GM19238 (cell line): ENCODE measurements around the gene APOM.

ENCODE experiments used
- DNase-seq: peaks from one replicate; pipeline ENCODE4 v3.0.0; 2011; ENCODE audit warnings: low spot score; ENCODE audit not compliant: insufficient read length

APOM gene

GRCh38 chr6:31631209-31631608, 24.5 kb upstream of the APOM start:
- DNase-seq: no peak

GRCh38 chr6:31631681-31632278, 23.9 kb upstream of the APOM start:
- no peak for DNase-seq

GRCh38 chr6:31632279-31632946, 23.3 kb upstream of the APOM start:
- no peak for DNase-seq

GRCh38 chr6:31633447-31633846, 22.2 kb upstream of the APOM start:
- DNase-seq: no peak

- DNase-seq: no peak
These were observed 21.6 kb upstream of the APOM start for GRCh38 chr6:31634131-31634530.

- DNase-seq: no peak
These were observed 20.6 kb upstream of the APOM start for GRCh38 chr6:31634969-31635575.

GRCh38 chr6:31636698-31637596, 18.7 kb upstream of the APOM start:
- DNase-seq: no peak

- no peak for DNase-seq
These were observed 16.7 kb upstream of the APOM start for GRCh38 chr6:31639043-31639442.

- no peak for DNase-seq
These were observed 16.2 kb upstream of the APOM start for GRCh38 chr6:31639449-31639861.

- no peak for DNase-seq
These were observed 15.1 kb upstream of the APOM start for GRCh38 chr6:31640612-31641011.

GRCh38 chr6:31641370-31641769, 14.3 kb upstream of the APOM start:
- no peak for DNase-seq

- no peak for DNase-seq
These were observed 12.7 kb upstream of the APOM start for GRCh38 chr6:31642798-31643570.

GRCh38 chr6:31643818-31644454, 11.8 kb upstream of the APOM start:
- DNase-seq: no peak

GRCh38 chr6:31645325-31645724, 10.4 kb upstream of the APOM start:
- DNase-seq: no peak

GRCh38 chr6:31651602-31652191, 4.0 kb upstream of the APOM start:
- peak; percentile 65 for DNase-seq

GRCh38 chr6:31652925-31653724, 2.6 kb upstream of the APOM start:
- peak; percentile 94 for DNase-seq

- DNase-seq: no peak
These were observed 933 bp upstream of the APOM start for GRCh38 chr6:31654574-31655348.

GRCh38 chr6:31657406-31658157, 1.9 kb downstream of the APOM start:
- no peak for DNase-seq
